Upper lobe of left lung (tissue), 6 donors: ENCODE data around the gene PRR22. TPM values are rescaled to one million over a fixed set of nuclear protein-coding genes. Genes with fewer than 3 reads are reported as not detected.
A peak's percentile ranks its signal among the peaks of the same experiment; 100 is the strongest.
"Not testable (repeated sequence)": the region's sequence is repeated elsewhere in the genome, so short reads cannot be mapped to it uniquely, and the experiment has no call there.

Experiments used
- ATAC-seq, 2 donors: fragments of 200-7000 bp; cut with Tn5 transposase; one replicate each; pipeline ENCODE4 v1.9.1; 2022; ENCODE audit warnings: mild to moderate bottlenecking in 2 of 2, moderate library complexity in 2 of 2; ENCODE audit not compliant: low FRiP score in 2 of 2
- DNase-seq, 2 donors: peaks; one replicate each; pipeline ENCODE4 v3.0.0-alpha.2; 2019 to 2020
- H3K27ac ChIP-seq, 4 donors: fragments of 200-600 bp; sonication (generic); one replicate each; pipeline ENCODE4 v1.5.1; 2016 to 2019
- H3K27me3 ChIP-seq, 4 donors: fragments of 200-600 bp; sonication (generic); one replicate each; pipeline ENCODE4 v1.5.1; 2017 to 2019
- H3K36me3 ChIP-seq, 4 donors: fragments of 200-600 bp; sonication (generic); one replicate each; pipeline ENCODE4 v1.5.1; 2016 to 2019
- H3K4me1 ChIP-seq, 4 donors: fragments of 200-600 bp; sonication (generic); one replicate each; pipeline ENCODE4 v1.5.1; 2018 to 2019
- H3K4me3 ChIP-seq, 4 donors: fragments of 200-600 bp; sonication (generic); one replicate each; pipeline ENCODE4 v1.5.1; 2017 to 2019; ENCODE audit warnings: mild to moderate bottlenecking in 2 of 4, moderate library complexity in 1 of 4
- H3K9me3 ChIP-seq, 4 donors: fragments of 200-600 bp; sonication (generic); one replicate each; pipeline ENCODE4 v1.5.1; 2018 to 2019
- CTCF ChIP-seq, 6 experiments: fragments of 450-650 bp in 4 of 6; fragments of 200-600 bp in 2 of 6; sonication (generic) in 2 of 6; IDR thresholded peaks; one replicate each; pipeline ENCODE4 v1.5.1; 2016 to 2019; ENCODE audit warnings: antibody characterized with exemption in 6 of 6
- EP300 ChIP-seq, 4 donors: sonication (generic); formaldehyde crosslinking; IDR thresholded peaks; one replicate each; pipeline ENCODE4 v1.5.1; 2017; ENCODE audit warnings: antibody characterized with exemption in 4 of 4, control low read depth in 2 of 4
- POLR2A ChIP-seq, 4 donors: fragments of 450-650 bp; IDR thresholded peaks; one replicate each; pipeline ENCODE4 v1.5.1; 2016 to 2017; ENCODE audit warnings: antibody characterized with exemption in 4 of 4, mild to moderate bottlenecking in 2 of 4
- POLR2AphosphoS5 ChIP-seq, 2 donors: sonication (generic); formaldehyde crosslinking; IDR thresholded peaks; one replicate each; pipeline ENCODE4 v1.5.1; 2017; ENCODE audit warnings: antibody characterized with exemption in 2 of 2
- WGBS, 2 donors: methylation state at CpG; one replicate each; pipeline ENCODE4 v1.1.5; 2017 to 2018; 5-methylcytosine and 5-hydroxymethylcytosine counted together
- total RNA-seq, 6 donors: library from RNA; depleted of rRNA in 4 of 6; stranded (reverse); fragments of >200 nt in 4 of 6; gene quantifications; one replicate each; pipeline versions ENCODE4 v1.1.0 to v1.2.1, GENCODE V29; 2016 to 2021
- donor health status: DM: no; HTN: no; CAD: no; lungs with moderate emphysema.
- donor health status: DM: no; HTN: yes; CAD: no; lungs with severe emphysema.

Gene PRR22
- total RNA-seq, 6 donors from 2014 or later, result 1.8 to 4.4 (median 3.4) TPM

DNA sequence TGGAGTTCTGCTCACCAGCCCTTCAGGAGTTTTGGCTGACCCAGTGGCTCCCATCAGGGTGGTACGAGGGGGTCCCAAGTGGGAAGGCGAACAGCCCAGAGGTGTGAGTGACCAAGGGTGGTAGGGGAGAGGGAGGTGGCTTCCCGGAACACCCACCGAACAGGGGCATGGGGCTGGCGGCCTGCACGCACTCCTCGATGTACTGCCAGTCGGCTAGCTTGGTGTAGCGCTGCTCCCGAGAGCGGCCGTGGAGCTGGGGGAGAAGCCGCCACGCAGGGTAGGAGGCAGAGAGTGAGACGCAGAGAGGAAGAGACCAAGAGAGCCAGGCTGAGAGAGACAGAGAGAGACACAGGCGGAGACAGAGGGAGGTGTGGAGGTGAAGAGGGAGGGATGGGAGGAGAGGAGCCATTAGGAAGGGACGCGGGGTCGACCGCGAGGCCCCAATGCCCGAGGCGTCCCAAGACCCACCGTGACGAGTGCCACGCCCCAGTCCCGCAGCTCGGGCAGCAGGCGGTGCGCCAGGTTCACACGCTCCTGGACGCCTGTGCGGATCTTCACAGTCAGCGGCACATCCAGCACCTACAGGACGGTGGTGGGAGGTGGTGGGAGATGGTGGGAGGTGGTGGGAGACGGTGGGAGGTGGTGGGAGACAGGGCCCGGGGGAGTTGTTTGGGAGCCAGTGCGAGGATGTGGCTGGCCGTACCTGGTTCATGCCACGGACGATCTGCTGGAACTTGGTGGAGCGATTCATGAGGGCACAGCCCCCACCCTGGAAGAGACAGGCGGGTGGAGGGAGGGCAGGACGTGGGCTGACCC, 2.3 kb upstream of the PRR22 start:
- Histone ChIP-seq H3K4me3 (no peak overlapping the region), H3K9me3 (no peaks in the 10 kb centered on the region), H3K27me3 (no peaks in the 10 kb centered on the region), H3K36me3 (peaks cover 40 to 73% (median 61%) of the 10 kb centered on the region in 4 donors), H3K27ac (no peak overlapping the region), H3K4me1 (peaks cover 6 to 8% (median 7%) of the 10 kb centered on the region in 4 donors)
- DNase-seq (peak in 1 of 2 donors; percentile 83), ATAC-seq (no peak)
- WGBS, 2 donors, result 89 to 93% methylated on average over 40 to 44 of the region's 44 CpGs
- TF ChIP-seq POLR2A (IDR thresholded peaks at IDR 0.05) (no peak), EP300 (IDR thresholded peaks at IDR 0.05) (no peak), CTCF (IDR thresholded peaks at IDR 0.05) (no peak), POLR2AphosphoS5 (IDR thresholded peaks at IDR 0.05) (no peak)

GRCh38 chr19:5785423-5785822, 877 bp upstream of the PRR22 start:
- H3K36me3 ChIP-seq, result peaks cover 40 to 73% (median 61%) of the 10 kb centered on the region in 4 donors
- 91 to 96% methylated on average over 20 to 32 of the region's 37 CpGs for WGBS, 2 donors

GRCh38 chr19:5782945-5783919, 1.3 kb downstream of the PRR22 start:
- Histone ChIP-seq H3K27ac (no peak overlapping the region), H3K4me1 (no peaks in the 10 kb centered on the region), H3K36me3 (peaks cover 29 to 54% (median 43%) of the 10 kb centered on the region in 4 donors), H3K4me3 (no peak overlapping the region), H3K27me3 (no peaks in the 10 kb centered on the region), H3K9me3 (no peaks in the 10 kb centered on the region)
- DNase-seq (peak in 1 of 2 donors; percentile 82), ATAC-seq (no peak)
- TF ChIP-seq CTCF (IDR thresholded peaks at IDR 0.05) (no peak), EP300 (IDR thresholded peaks at IDR 0.05) (no peak), POLR2AphosphoS5 (IDR thresholded peaks at IDR 0.05) (no peak), POLR2A (IDR thresholded peaks at IDR 0.05) (no peak)
- 85 to 90% methylated on average over 4 to 45 of the region's 48 CpGs for WGBS, 2 donors

More at GRCh38 chr19:5785423-5785822, 877 bp upstream of the PRR22 start:
- H3K4me3 ChIP-seq, result no peak overlapping the region
- DNase-seq (peak in 1 of 2 donors; percentile 85), ATAC-seq (no peak)
- no peak overlapping the region for H3K27ac ChIP-seq
- TF ChIP-seq POLR2AphosphoS5 (IDR thresholded peaks at IDR 0.05), result no peak
- TF ChIP-seq EP300 (IDR thresholded peaks at IDR 0.05), result no peak
- TF ChIP-seq POLR2A (IDR thresholded peaks at IDR 0.05), result no peak
- TF ChIP-seq CTCF (IDR thresholded peaks at IDR 0.05), result no peak
- no peaks in the 10 kb centered on the region for H3K9me3 ChIP-seq
- H3K27me3 ChIP-seq, result no peaks in the 10 kb centered on the region
- peaks cover 6 to 7% (median 7%) of the 10 kb centered on the region in 4 donors for H3K4me1 ChIP-seq

GRCh38 chr19:5782322-5782721, 2.2 kb downstream of the PRR22 start:
- Histone ChIP-seq H3K4me1 (no peaks in the 10 kb centered on the region), H3K27ac (no peak overlapping the region), H3K27me3 (no peaks in the 10 kb centered on the region), H3K36me3 (peaks cover 26 to 45% (median 34%) of the 10 kb centered on the region in 4 donors), H3K9me3 (no peaks in the 10 kb centered on the region), H3K4me3 (no peak overlapping the region)
- WGBS, 2 donors, result 87 to 100% methylated on average over 1 to 5 of the region's 9 CpGs
- ATAC-seq, result no peak
- no peak for DNase-seq
- no peak for TF ChIP-seq CTCF (IDR thresholded peaks at IDR 0.05)
- TF ChIP-seq EP300 (IDR thresholded peaks at IDR 0.05), result no peak
- no peak for TF ChIP-seq POLR2A (IDR thresholded peaks at IDR 0.05)
- TF ChIP-seq POLR2AphosphoS5 (IDR thresholded peaks at IDR 0.05), result no peak

DNA sequence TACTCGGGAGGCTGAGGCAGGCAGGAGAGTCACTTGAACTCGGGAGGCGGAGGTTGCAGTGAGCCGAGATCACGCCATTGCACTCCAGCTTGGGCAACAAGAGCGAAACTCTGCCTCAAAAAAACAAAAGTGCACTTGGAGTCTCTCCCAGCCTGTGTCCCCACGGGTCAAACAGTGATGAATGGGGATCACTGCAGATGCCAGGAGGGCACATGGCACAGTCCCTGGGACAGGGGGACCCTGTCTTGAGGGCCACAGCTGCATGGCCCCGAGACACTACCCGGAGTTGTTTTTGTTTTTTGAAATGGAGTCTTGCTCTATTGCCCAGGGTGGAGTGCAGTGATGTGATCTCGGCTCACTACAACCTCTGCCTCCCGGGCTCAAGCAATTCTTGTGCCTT, 3.6 kb downstream of the PRR22 start:
- H3K4me1 ChIP-seq, H3K4me3 ChIP-seq, H3K27ac ChIP-seq, ATAC-seq, H3K9me3 ChIP-seq, DNase-seq, H3K27me3 ChIP-seq: not testable (repeated sequence)
- H3K36me3 ChIP-seq, result peaks cover 13 to 30% (median 20%) of the 10 kb centered on the region in 4 donors
- WGBS, 2 donors, result 83 to 88% methylated on average over 8 to 11 of the region's 11 CpGs
